Bronchial epithelial cell (primary cell): ENCODE measurements around the gene TIE1. TPM values are rescaled to one million over a fixed set of nuclear protein-coding genes. Genes with fewer than 3 reads are reported as not detected.
A peak's percentile ranks its signal among the peaks of the same experiment; 100 is the strongest.

Experiments used
- DNase-seq: peaks from one replicate; pipeline ENCODE4 v3.0.0-alpha.2; 2010; ENCODE audit warnings: low read depth
- FAIRE-seq: peaks from 2 replicates; lab custom pipeline; 2011; peaks lifted over from hg19 to GRCh38; lab: Jason Lieb, UNC
- H3K27me3 ChIP-seq: 2 replicates; pipeline ENCODE4 v1.5.1; 2011; ENCODE audit warnings: low read length; ENCODE audit not compliant: control insufficient read depth, insufficient read depth
- H3K36me3 ChIP-seq: 2 replicates; pipeline ENCODE4 v1.5.1; 2011; ENCODE audit warnings: low read length; ENCODE audit not compliant: control insufficient read depth, insufficient read depth
- H3K4me3 ChIP-seq: 2 replicates; pipeline ENCODE4 v1.5.1; 2011; ENCODE audit warnings: mild to moderate bottlenecking, low read depth, low read length, control low read depth
- total RNA-seq: library from RNA; depleted of rRNA; stranded (reverse); fragments of >200 nt; gene quantifications from 2 replicates; pipeline ENCODE4 v1.2.1, GENCODE V29; 2014
- TF ChIP-seq, protein P1 (sequence below): IDR thresholded peaks from 2 replicates; pipeline ENCODE4 v1.5.1; 2011; ENCODE audit warnings: mild to moderate bottlenecking, moderate library complexity, low read length, control low read depth, inconsistent platforms; ENCODE audit not compliant: insufficient read depth, severe bottlenecking

TIE1 gene
- total RNA-seq, 1 donor from 2014 or later = 0.53 TPM

DNA sequence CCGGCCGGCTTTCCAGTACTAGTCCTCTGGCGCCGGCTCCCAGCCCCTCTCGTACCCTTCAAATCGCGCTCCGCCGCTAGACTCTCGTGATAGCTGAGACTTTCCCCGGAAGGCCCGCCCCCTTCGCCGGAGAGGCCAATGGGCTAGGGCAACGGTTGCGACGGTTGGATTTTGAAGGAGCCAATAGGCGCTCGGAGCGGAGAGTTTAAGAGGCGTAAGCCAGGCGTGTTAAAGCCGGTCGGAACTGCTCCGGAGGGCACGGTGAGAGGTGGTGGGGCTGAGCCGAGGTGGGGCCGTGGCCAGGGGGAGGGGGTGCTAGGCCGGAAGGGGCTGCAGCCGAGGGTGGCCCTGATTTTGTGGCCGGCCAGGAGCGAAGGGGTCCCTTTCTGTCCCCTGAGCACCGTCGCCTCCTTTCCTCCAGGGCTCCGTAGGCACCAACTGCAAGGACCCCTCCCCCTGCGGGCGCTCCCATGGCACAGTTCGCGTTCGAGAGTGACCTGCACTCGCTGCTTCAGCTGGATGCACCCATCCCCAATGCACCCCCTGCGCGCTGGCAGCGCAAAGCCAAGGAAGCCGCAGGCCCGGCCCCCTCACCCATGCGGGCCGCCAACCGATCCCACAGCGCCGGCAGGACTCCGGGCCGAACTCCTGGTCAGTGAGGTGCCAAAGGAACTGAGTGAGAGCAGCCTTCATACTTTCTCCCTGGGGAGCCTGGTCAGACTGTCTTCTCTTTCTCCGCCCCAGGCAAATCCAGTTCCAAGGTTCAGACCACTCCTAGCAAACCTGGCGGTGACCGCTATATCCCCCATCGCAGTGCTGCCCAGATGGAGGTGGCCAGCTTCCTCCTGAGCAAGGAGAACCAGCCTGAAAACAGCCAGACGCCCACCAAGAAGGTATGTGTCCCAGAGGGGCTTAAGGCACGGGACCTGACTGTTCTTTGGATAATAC is 58.2 kb downstream of the TIE1 start, which contains the start of gene CDC20:
Gene CDC20 (plus strand): TSS at position 236 of the 948 bp plus-strand sequence. CDS start 235 bp downstream, at position 471.
- Histone ChIP-seq H3K36me3 (peaks cover 13% of the 10 kb centered on the region), H3K27me3 (no peaks in the 10 kb centered on the region), H3K4me3 (peak within 1 kb of the TSS; percentile 67)
- DNase-seq (peak; percentile 92), FAIRE-seq (no peak)
- TF ChIP-seq, protein P1, sequence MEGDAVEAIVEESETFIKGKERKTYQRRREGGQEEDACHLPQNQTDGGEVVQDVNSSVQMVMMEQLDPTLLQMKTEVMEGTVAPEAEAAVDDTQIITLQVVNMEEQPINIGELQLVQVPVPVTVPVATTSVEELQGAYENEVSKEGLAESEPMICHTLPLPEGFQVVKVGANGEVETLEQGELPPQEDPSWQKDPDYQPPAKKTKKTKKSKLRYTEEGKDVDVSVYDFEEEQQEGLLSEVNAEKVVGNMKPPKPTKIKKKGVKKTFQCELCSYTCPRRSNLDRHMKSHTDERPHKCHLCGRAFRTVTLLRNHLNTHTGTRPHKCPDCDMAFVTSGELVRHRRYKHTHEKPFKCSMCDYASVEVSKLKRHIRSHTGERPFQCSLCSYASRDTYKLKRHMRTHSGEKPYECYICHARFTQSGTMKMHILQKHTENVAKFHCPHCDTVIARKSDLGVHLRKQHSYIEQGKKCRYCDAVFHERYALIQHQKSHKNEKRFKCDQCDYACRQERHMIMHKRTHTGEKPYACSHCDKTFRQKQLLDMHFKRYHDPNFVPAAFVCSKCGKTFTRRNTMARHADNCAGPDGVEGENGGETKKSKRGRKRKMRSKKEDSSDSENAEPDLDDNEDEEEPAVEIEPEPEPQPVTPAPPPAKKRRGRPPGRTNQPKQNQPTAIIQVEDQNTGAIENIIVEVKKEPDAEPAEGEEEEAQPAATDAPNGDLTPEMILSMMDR = no peak

GRCh38 chr1:43359696-43360095 is 58.9 kb downstream of the TIE1 start:
- H3K27me3 ChIP-seq = no peaks in the 10 kb centered on the region
- DNase-seq (no peak), FAIRE-seq (no peak)
- peak overlapping the region; percentile 67 for H3K4me3 ChIP-seq
- peaks cover 20% of the 10 kb centered on the region for H3K36me3 ChIP-seq
- TF ChIP-seq, protein P1 = no peak

GRCh38 chr1:43360616-43361015 is 59.8 kb downstream of the TIE1 start:
- DNase-seq (no peak), FAIRE-seq (no peak)
- Histone ChIP-seq H3K27me3 (no peaks in the 10 kb centered on the region), H3K4me3 (no peak overlapping the region), H3K36me3 (peaks cover 29% of the 10 kb centered on the region)
- TF ChIP-seq, protein P1 = no peak

DNA sequence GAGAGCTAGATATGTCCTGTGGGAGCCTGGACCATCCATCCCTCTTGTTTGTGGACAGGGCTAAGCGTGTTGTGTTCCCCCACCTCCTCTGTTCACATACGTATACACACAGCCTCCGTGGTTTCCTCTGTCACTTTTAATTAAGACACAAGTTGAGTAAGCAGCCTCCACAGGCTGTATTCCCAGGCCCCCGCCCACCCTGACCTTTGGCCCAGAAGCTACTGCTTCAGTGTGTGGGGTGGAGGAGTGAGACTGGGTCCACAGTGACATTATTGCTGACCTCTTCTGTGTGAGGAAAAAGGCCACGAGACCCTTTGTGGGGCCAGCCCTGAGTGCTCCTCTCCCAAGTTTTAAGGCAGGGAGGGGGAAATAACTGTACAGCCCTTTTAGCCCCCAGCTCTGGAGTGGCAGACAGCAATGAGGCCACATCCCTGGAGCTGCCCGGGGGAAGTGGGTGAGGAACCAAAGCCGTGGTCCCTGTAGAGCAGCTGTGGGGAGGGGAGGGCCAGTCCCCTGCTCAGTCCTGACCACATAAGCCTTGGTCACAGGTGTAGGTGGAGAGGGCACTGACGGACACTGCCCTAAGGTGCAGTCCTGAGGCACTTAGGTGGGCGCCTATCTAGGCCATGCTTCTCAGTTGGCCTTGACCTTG is 62.6 kb downstream of the TIE1 start:
- no peak for DNase-seq
- FAIRE-seq = no peak
- H3K27me3 ChIP-seq = no peaks in the 10 kb centered on the region
- TF ChIP-seq, protein P1 = no peak
- H3K4me3 ChIP-seq = no peak overlapping the region
- H3K36me3 ChIP-seq = peaks cover 30% of the 10 kb centered on the region

DNA sequence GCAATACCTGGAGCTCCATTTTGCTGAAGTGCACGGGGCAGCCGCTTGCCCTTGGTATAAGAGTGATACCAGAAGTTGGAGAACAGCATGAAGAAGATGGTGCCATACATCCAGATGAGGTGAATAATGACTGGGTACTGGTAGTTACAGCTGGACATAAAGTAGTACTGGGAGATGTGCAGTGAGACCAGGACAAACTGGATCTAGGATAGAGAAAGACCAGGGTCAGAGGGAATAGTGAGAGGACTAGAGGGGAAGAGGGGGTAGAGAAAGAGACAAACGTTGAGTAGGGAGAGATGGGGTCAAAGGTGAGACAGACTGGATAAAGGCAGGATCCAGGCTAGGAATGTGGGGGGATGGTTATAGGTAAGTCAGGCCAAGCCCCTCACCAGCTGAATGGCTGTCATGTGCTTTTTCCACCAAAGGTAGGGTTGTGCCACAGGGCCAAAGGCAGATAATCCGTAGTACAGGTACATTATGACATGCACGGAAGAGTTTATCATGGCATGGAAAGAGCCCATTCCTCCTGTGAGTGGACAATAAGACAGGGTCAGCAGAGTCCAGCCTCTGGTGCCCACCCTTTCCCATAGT is 63.2 kb downstream of the TIE1 start:
- Histone ChIP-seq H3K36me3 (peaks cover 30% of the 10 kb centered on the region), H3K4me3 (no peak overlapping the region), H3K27me3 (no peaks in the 10 kb centered on the region)
- TF ChIP-seq, protein P1 = no peak
- DNase-seq = no peak
- no peak for FAIRE-seq
